Kidney epithelial cell (primary cell): ENCODE measurements around the gene ZNF646. TPM values are rescaled to one million over a fixed set of nuclear protein-coding genes. Genes with fewer than 3 reads are reported as not detected.
A peak's percentile ranks its signal among the peaks of the same experiment; 100 is the strongest.

ENCODE experiments used
- DNase-seq: peaks from one replicate; pipeline ENCODE4 v3.0.0-alpha.2; 2010; ENCODE audit warnings: low read depth
- H3K27me3 ChIP-seq: 2 replicates; pipeline ENCODE4 v1.6.0; 2011; ENCODE audit warnings: low read length; ENCODE audit not compliant: control insufficient read depth, insufficient read depth
- H3K36me3 ChIP-seq: 2 replicates; pipeline ENCODE4 v1.5.1; 2011; ENCODE audit warnings: low read length; ENCODE audit not compliant: control insufficient read depth, insufficient read depth
- H3K4me3 ChIP-seq: 2 replicates; pipeline ENCODE4 v1.5.1; 2011; ENCODE audit warnings: low read depth, mild to moderate bottlenecking, control low read depth, low read length
- total RNA-seq: library from RNA; depleted of rRNA; stranded (reverse); fragments of >200 nt; gene quantifications from 2 replicates; pipeline ENCODE4 v1.2.3, GENCODE V29; 2015
- TF ChIP-seq, protein P1 (sequence below): IDR thresholded peaks from 2 replicates; pipeline ENCODE4 v1.5.1; 2011; ENCODE audit warnings: mild to moderate bottlenecking, moderate library complexity, low read length, control low read depth, inconsistent platforms; ENCODE audit not compliant: insufficient read depth, poor library complexity, severe bottlenecking

ZNF646 gene
- total RNA-seq, 1 donor from 2014 or later: 17.8 TPM

GRCh38 chr16:31033709-31034492 is 40.3 kb upstream of the ZNF646 start:
- no peaks in the 10 kb centered on the region for H3K27me3 ChIP-seq
- no peak for DNase-seq
- peak overlapping the region; percentile 100 for H3K4me3 ChIP-seq
- peaks cover 2% of the 10 kb centered on the region for H3K36me3 ChIP-seq
- TF ChIP-seq, protein P1, sequence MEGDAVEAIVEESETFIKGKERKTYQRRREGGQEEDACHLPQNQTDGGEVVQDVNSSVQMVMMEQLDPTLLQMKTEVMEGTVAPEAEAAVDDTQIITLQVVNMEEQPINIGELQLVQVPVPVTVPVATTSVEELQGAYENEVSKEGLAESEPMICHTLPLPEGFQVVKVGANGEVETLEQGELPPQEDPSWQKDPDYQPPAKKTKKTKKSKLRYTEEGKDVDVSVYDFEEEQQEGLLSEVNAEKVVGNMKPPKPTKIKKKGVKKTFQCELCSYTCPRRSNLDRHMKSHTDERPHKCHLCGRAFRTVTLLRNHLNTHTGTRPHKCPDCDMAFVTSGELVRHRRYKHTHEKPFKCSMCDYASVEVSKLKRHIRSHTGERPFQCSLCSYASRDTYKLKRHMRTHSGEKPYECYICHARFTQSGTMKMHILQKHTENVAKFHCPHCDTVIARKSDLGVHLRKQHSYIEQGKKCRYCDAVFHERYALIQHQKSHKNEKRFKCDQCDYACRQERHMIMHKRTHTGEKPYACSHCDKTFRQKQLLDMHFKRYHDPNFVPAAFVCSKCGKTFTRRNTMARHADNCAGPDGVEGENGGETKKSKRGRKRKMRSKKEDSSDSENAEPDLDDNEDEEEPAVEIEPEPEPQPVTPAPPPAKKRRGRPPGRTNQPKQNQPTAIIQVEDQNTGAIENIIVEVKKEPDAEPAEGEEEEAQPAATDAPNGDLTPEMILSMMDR: no peak

DNA sequence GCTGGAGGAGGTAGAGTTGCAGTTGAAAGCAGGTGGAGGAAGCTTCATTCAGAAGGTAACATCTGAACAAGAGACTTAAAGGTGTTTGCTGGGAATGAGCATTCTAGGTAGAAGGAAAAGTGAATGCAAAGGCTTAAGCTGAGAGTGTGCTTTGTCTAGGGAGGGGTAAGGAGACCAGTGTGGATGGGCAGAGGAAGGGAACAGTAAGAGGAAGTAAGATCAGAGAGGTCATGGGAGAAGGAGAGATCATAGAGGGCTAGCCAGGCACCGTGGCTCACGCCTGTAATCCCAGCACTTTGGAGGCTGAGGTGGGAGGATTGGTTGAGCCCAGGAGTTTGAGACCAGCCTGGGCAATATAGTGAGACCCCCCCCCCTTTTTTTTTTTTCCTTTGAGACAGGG is 37.5 kb upstream of the ZNF646 start:
- DNase-seq: no peak
- TF ChIP-seq, protein P1: no peak
- H3K36me3 ChIP-seq: peaks cover 2% of the 10 kb centered on the region
- no peaks in the 10 kb centered on the region for H3K27me3 ChIP-seq
- H3K4me3 ChIP-seq: no peak overlapping the region

- TF ChIP-seq, protein P1: no peak
- DNase-seq: no peak
- Histone ChIP-seq H3K27me3 (no peaks in the 10 kb centered on the region), H3K4me3 (no peak overlapping the region), H3K36me3 (peaks cover 2% of the 10 kb centered on the region)
Observed at GRCh38 chr16:31038993-31039392, 35.2 kb upstream of the ZNF646 start.

DNA sequence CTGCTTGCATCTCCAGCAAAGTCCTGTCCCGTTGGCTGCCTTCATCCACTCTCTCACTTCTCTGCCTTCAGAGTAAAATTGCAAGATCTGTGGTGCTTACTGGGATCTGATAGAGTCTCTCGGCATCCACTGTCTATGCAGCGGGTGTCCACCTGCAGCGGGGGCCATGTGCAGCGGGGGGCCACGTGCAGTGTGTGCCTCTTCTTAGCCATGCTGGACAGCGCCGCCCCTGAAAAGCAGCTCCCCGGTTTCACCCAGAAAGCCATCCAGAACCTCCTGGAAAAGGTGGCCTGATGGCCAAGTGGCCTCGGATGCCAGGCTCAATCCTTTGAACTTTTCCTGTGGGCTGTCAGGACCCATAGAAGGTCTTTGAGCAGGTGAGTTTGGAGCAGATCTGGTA is 31.4 kb upstream of the ZNF646 start:
- H3K36me3 ChIP-seq: peaks cover 1% of the 10 kb centered on the region
- TF ChIP-seq, protein P1: no peak

GRCh38 chr16:31043352-31043751 is 30.9 kb upstream of the ZNF646 start:
- TF ChIP-seq, protein P1: no peak
- no peak for DNase-seq
- Histone ChIP-seq H3K27me3 (no peaks in the 10 kb centered on the region), H3K36me3 (no peaks in the 10 kb centered on the region), H3K4me3 (no peak overlapping the region)

More for the DNA sequence above, 31.4 kb upstream of the ZNF646 start:
- Histone ChIP-seq H3K4me3 (no peak overlapping the region), H3K27me3 (no peaks in the 10 kb centered on the region)
- DNase-seq: no peak

DNA sequence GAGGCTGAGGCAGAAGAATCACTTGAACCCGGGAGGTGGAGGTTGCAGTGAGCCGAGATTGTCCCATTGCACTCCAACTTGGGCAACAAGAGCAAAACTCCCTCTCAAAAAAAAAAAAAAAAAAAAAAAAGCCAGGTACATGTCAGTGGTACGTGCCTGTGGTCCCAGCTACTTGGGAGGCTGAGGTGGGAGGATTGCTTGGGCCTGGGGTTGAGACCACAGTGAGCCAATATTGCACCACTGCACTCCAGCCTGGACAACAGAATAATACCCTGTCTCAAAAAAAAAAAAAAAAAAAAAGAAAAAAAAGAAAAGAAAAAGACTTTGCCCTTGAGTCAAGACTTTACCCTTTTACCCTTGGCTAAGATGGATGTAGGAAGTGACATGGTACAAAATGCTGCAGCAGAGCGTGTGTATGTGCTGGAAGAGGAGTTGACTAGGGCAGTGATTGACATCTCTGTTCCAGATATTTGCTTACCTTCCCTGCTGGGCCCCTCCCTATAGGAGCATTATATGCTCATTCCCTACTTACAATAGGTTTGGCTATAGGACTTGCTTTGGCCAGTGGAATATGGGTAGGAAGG is 30.2 kb upstream of the ZNF646 start:
- TF ChIP-seq, protein P1: no peak
- no peak for DNase-seq

More for the DNA sequence above, 30.2 kb upstream of the ZNF646 start:
- Histone ChIP-seq H3K36me3 (no peaks in the 10 kb centered on the region), H3K27me3 (no peaks in the 10 kb centered on the region), H3K4me3 (no peak overlapping the region)
